Liver (tissue), 3 donors: Measurements from ENCODE around the gene CPT1B.

Experiments used
- CTCF ChIP-seq: fragments of 150-350 bp; IDR thresholded peaks from 2 replicates; pipeline ENCODE4 v1.5.1; 2017; ENCODE audit warnings: improper control_type of control experiment, low read depth, low read length; ENCODE audit not compliant: missing input control
- FOXA1 ChIP-seq: IDR thresholded peaks from 2 replicates; pipeline ENCODE4 v1.6.1; 2016; ENCODE audit warnings: antibody characterized with exemption
- GABPA ChIP-seq, 2 donors: IDR thresholded peaks in 1 of 2; conservative IDR thresholded peaks in 1 of 2; 2 replicates each; pipeline ENCODE4 v1.6.1; 2016; ENCODE audit warnings: antibody characterized with exemption in 2 of 2, mild to moderate bottlenecking in 1 of 2, moderate library complexity in 1 of 2
- RAD21 ChIP-seq, 2 donors: IDR thresholded peaks; 2 replicates each; pipeline ENCODE4 v1.6.1; 2016; ENCODE audit warnings: antibody characterized with exemption in 2 of 2, mild to moderate bottlenecking in 2 of 2
- SP1 ChIP-seq: IDR thresholded peaks from 2 replicates; pipeline ENCODE4 v1.6.1; 2018; ENCODE audit warnings: antibody characterized with exemption, mild to moderate bottlenecking
- YY1 ChIP-seq: IDR thresholded peaks from 2 replicates; pipeline ENCODE4 v1.6.1; 2016; ENCODE audit warnings: antibody characterized with exemption, mild to moderate bottlenecking
- TF ChIP-seq, protein P1 (sequence below): IDR thresholded peaks from 2 replicates; pipeline ENCODE4 v1.6.1; 2016; ENCODE audit warnings: antibody characterized with exemption, mild to moderate bottlenecking
- TF ChIP-seq, protein P2 (sequence below): IDR thresholded peaks from 2 replicates; pipeline ENCODE4 v1.6.1; 2016; ENCODE audit warnings: antibody characterized with exemption
- donor health status: healthy.
- donor health status: healthy.

DNA sequence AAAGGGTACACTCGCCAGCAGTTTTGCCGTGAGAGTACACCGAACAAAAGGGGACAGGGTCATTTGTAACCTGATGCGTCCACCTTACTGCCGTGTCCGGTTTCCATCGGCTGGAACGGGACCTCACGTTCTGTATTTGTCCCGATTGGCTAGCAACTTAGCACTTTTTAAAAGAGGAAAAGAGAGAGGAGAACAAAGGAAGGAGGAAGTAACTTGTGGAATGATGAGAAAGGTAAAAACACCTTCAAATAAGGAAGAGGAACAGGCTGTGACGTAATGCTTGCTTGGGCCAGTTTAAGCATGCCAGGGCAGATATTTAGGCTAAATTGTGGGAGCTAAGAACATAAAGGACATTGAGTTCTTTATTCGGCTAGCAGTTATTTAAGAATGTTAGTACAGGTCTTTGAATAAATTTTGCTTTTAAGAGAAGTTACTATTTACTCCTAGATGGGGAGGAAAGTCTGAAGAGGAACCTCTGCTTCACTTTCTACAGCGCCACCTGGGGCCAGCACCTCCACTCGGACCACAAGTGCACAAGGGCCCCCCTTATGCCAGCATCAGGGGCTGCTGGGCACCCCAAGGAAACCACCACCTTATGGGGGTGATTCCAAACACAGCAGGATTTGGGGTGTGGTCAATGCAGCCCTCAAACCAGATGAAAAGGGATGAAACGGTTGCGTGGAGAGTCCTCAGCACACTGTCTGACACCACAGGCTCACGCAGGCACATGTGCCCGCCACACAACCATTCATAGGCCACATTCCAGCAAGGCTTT, 43.9 kb upstream of the CPT1B start:
- no peak for TF ChIP-seq RAD21 (IDR thresholded peaks at IDR 0.05)
- TF ChIP-seq, protein P1, sequence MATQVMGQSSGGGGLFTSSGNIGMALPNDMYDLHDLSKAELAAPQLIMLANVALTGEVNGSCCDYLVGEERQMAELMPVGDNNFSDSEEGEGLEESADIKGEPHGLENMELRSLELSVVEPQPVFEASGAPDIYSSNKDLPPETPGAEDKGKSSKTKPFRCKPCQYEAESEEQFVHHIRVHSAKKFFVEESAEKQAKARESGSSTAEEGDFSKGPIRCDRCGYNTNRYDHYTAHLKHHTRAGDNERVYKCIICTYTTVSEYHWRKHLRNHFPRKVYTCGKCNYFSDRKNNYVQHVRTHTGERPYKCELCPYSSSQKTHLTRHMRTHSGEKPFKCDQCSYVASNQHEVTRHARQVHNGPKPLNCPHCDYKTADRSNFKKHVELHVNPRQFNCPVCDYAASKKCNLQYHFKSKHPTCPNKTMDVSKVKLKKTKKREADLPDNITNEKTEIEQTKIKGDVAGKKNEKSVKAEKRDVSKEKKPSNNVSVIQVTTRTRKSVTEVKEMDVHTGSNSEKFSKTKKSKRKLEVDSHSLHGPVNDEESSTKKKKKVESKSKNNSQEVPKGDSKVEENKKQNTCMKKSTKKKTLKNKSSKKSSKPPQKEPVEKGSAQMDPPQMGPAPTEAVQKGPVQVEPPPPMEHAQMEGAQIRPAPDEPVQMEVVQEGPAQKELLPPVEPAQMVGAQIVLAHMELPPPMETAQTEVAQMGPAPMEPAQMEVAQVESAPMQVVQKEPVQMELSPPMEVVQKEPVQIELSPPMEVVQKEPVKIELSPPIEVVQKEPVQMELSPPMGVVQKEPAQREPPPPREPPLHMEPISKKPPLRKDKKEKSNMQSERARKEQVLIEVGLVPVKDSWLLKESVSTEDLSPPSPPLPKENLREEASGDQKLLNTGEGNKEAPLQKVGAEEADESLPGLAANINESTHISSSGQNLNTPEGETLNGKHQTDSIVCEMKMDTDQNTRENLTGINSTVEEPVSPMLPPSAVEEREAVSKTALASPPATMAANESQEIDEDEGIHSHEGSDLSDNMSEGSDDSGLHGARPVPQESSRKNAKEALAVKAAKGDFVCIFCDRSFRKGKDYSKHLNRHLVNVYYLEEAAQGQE, result no peak
- TF ChIP-seq CTCF, result no peak
- no peak for TF ChIP-seq YY1
- no peak for TF ChIP-seq GABPA (IDR thresholded peaks at IDR 0.05 in 1 of 2, conservative IDR thresholded peaks at IDR 0.05 in 1 of 2)
- TF ChIP-seq SP1, result no peak
- TF ChIP-seq, protein P2, sequence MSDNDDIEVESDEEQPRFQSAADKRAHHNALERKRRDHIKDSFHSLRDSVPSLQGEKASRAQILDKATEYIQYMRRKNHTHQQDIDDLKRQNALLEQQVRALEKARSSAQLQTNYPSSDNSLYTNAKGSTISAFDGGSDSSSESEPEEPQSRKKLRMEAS, result no peak
- TF ChIP-seq FOXA1, result no peak
